Naive thymus-derived CD4-positive, alpha-beta T cell (primary cell): ENCODE measurements around the gene RNF182. TPM values are rescaled to one million over a fixed set of nuclear protein-coding genes. Genes with fewer than 3 reads are reported as not detected.

Experiments
- ATAC-seq: fragments of 150-1000 bp; cut with Tn5 transposase; 2 replicates; pipeline ENCODE4 v1.10.0; 2021; ENCODE audit warnings: mild to moderate bottlenecking, moderate library complexity
- CTCF ChIA-PET: fragments of 350-600 bp; sonication (Branson Sonifier 250); formaldehyde crosslinking; loops from one replicate; lab custom pipeline; 2021; ENCODE audit warnings: antibody characterized with exemption; lab: Charles Lee
- POLR2A ChIA-PET: fragments of 350-600 bp; sonication (Branson Sonifier 250); formaldehyde crosslinking; loops from one replicate; lab custom pipeline; 2021; ENCODE audit warnings: antibody characterized with exemption, inconsistent platforms; lab: Charles Lee
- DNase-seq, 9 donors: peaks; one replicate each; pipeline versions ENCODE4 v3.0.0 to v3.0.0-alpha.2; 2020 to 2022; ENCODE audit warnings: mixed read lengths in 1 of 9
- H3K27ac ChIP-seq: one replicate; pipeline ENCODE4 v1.7.0; 2013; ENCODE audit warnings: mild to moderate bottlenecking, low read depth, low read length, moderate library complexity
- H3K27me3 ChIP-seq, 2 donors: one replicate each; pipeline ENCODE4 v1.7.0; 2013; ENCODE audit warnings: low read length in 2 of 2, mild to moderate bottlenecking in 2 of 2, moderate library complexity in 2 of 2; ENCODE audit not compliant: control insufficient read depth in 2 of 2, insufficient read depth in 2 of 2
- H3K36me3 ChIP-seq, 3 experiments: 1 replicate in 2 of 3; 2 replicates in 1 of 3; pipeline ENCODE4 v1.7.0; 2013; ENCODE audit warnings: low read length in 3 of 3, mild to moderate bottlenecking in 3 of 3, moderate library complexity in 1 of 3; ENCODE audit not compliant: insufficient read depth in 3 of 3, control insufficient read depth in 2 of 3
- H3K4me1 ChIP-seq, 2 donors: one replicate each; pipeline ENCODE4 v1.7.0; 2013; ENCODE audit warnings: low read length in 2 of 2, mild to moderate bottlenecking in 2 of 2, moderate library complexity in 1 of 2; ENCODE audit not compliant: control insufficient read depth in 2 of 2, insufficient read depth in 2 of 2
- H3K4me3 ChIP-seq: 2 replicates; pipeline ENCODE4 v1.7.0; 2013; ENCODE audit warnings: mild to moderate bottlenecking, low read length
- H3K9me3 ChIP-seq, 3 experiments: 1 replicate in 2 of 3; 2 replicates in 1 of 3; pipeline ENCODE4 v1.7.0; 2013; ENCODE audit warnings: low read length in 3 of 3; ENCODE audit not compliant: control insufficient read depth in 2 of 3
- H3K27ac Mint-ChIP-seq, 9 donors: one replicate each; pipeline ENCODE4 v1.8.0; 2020 to 2022; ENCODE audit warnings: mixed read lengths in 9 of 9, mild to moderate bottlenecking in 8 of 9, moderate library complexity in 5 of 9, inconsistent platforms in 2 of 9
- H3K27me3 Mint-ChIP-seq, 5 donors: one replicate each; pipeline ENCODE4 v1.8.0; 2021 to 2022; ENCODE audit warnings: mixed read lengths in 5 of 5, mild to moderate bottlenecking in 1 of 5
- H3K36me3 Mint-ChIP-seq, 5 donors: one replicate each; pipeline ENCODE4 v1.8.0; 2020 to 2022; ENCODE audit warnings: mixed read lengths in 5 of 5, mild to moderate bottlenecking in 3 of 5, inconsistent platforms in 1 of 5
- H3K4me1 Mint-ChIP-seq, 7 donors: one replicate each; pipeline ENCODE4 v1.8.0; 2020 to 2022; ENCODE audit warnings: mixed read lengths in 7 of 7, mild to moderate bottlenecking in 3 of 7, inconsistent platforms in 1 of 7
- H3K4me3 Mint-ChIP-seq, 10 donors: one replicate each; pipeline ENCODE4 v1.8.0; 2020 to 2022; ENCODE audit warnings: mild to moderate bottlenecking in 10 of 10, mixed read lengths in 10 of 10, moderate library complexity in 6 of 10, inconsistent platforms in 2 of 10
- H3K9me3 Mint-ChIP-seq, 11 donors: one replicate each; pipeline ENCODE4 v1.8.0; 2020 to 2022; ENCODE audit warnings: mixed read lengths in 11 of 11, mild to moderate bottlenecking in 4 of 11, inconsistent platforms in 1 of 11, moderate library complexity in 1 of 11
- intact Hi-C, 2 donors: fragments of 100-400 bp; cut with micrococcal nuclease; formaldehyde crosslinking; loops; one replicate each; pipeline ENCODE4 v1.15.1; 2023
- polyA plus RNA-seq, 2 donors: library from polyadenylated mRNA; unstranded; fragments of 300-500 nt; fragmentation: Illumina TruSeq; gene quantifications; one replicate each; pipeline ENCODE4 v1.2.3, GENCODE V29; 2021
- total RNA-seq, 6 experiments: library from RNA in 5 of 6; stranded (reverse) in 5 of 6; gene quantifications; 1 replicate in 5 of 6; 2 replicates in 1 of 6; pipeline ENCODE4 v1.2.3 and lab custom pipeline; 2021 to 2026

Gene RNF182
- total and polyA plus RNA-seq, 7 experiments from 2014 or later = not detected

DNA sequence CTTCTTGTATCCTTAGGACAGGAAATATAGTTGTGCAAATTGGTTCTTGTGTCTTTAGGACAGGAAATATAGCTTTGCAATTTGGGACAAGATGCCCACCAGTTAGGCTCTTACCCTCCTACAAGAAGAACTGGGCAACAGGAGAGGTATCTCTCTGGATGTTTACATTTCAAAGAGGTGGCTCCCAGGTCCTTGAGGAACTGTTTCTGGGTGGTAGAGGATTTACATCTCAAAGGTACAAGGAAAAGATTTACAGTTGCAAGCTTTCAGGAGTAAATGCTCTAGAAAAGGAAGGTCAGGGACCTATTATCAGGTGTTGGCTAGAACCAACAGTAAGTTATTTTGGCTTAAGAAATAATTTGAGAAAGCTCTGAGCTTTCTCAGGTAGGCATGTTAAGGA is 19.2 kb downstream of the RNF182 start:
- Mint-ChIP-seq H3K27ac (no peak overlapping the region), H3K9me3 (peaks cover 0 to 33% (median 10%) of the 10 kb centered on the region in 11 donors), H3K27me3 (peaks cover 22 to 54% (median 48%) of the 10 kb centered on the region in 5 donors), H3K36me3 (peaks cover 0 to 10% (median 0%) of the 10 kb centered on the region in 5 donors), H3K4me1 (no peaks in the 10 kb centered on the region), H3K4me3 (no peak overlapping the region)
- Histone ChIP-seq H3K36me3 (no peaks in the 10 kb centered on the region), H3K4me1 (no peaks in the 10 kb centered on the region), H3K4me3 (no peak overlapping the region), H3K9me3 (no peaks in the 10 kb centered on the region), H3K27ac (no peak overlapping the region), H3K27me3 (no peaks in the 10 kb centered on the region)
- no peak for ATAC-seq
- POLR2A ChIA-PET = no interaction called here
- DNase-seq = no peak
- intact Hi-C loops = no loop called here
- CTCF ChIA-PET = no interaction called here

DNA sequence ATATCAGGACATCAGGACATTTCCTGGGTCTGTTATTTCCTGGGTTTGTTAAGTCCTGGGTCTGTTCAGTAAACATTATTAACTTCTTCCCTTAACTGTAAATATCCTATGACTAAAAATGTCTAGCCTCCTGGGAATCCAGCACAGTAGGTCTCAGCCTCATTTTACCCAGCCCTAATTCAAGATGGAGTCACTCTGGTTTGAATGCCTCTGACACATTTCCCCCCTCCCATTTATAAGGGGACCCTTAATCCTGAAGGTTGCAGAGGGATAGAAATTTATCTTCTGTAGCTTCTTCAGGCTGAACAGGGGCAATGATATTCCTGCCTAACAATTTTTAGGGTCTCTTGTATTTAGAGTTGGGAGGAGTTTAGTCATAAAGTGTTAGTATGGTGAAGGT is 21.8 kb downstream of the RNF182 start:
- H3K27me3 Mint-ChIP-seq = peaks cover 14 to 55% (median 45%) of the 10 kb centered on the region in 5 donors
- no peak overlapping the region for H3K4me3 ChIP-seq
- ATAC-seq = no peak
- H3K4me1 ChIP-seq = no peaks in the 10 kb centered on the region
- peaks cover 0 to 14% (median 6%) of the 10 kb centered on the region in 5 donors for H3K36me3 Mint-ChIP-seq
- H3K9me3 Mint-ChIP-seq = peaks cover 0 to 47% (median 15%) of the 10 kb centered on the region in 11 donors
- no peak overlapping the region for H3K27ac ChIP-seq
- no peak for DNase-seq
- H3K27ac Mint-ChIP-seq = no peak overlapping the region
- H3K4me1 Mint-ChIP-seq = no peaks in the 10 kb centered on the region
- POLR2A ChIA-PET = no interaction called here
- H3K27me3 ChIP-seq = no peaks in the 10 kb centered on the region
- H3K36me3 ChIP-seq = no peaks in the 10 kb centered on the region
- no peaks in the 10 kb centered on the region for H3K9me3 ChIP-seq
- intact Hi-C loops = no loop called here
- no peak overlapping the region for H3K4me3 Mint-ChIP-seq
- CTCF ChIA-PET = interaction anchor here (0.9 kb wide), 1 partner anchor 72 kb away, joined by 3 read pairs; no protein-coding TSS in a partner anchor

DNA sequence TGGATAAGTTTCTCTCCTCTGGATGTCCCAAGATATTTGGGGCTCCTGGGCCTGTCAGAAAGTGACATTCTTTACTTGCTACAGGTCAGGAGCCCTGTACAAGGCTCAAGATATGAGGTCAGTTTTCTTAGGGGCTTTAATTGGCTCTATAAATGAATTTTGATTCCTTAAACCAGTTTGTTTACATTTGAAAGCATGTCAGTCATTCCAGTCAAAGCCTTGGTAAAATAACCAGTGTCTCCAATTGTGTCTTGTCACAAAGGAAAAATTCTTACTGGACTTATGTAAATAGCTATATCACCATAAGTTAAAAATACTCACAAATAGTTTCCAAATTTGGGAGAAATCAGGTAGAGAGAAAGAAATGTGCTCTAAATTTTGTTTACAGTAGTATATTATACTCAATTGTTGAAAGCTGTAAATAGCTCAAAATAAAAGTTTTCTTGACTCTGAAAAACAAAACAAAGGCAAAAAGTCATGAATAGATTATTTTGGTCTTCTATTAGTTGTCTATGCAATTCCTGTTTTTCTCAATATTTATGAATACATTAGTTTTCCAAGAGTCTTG is 22.9 kb downstream of the RNF182 start:
- no peaks in the 10 kb centered on the region for H3K36me3 ChIP-seq
- intact Hi-C loops = no loop called here
- no peaks in the 10 kb centered on the region for H3K9me3 ChIP-seq
- no peak overlapping the region for H3K27ac ChIP-seq
- no peaks in the 10 kb centered on the region for H3K4me1 ChIP-seq
- ATAC-seq (no peak), DNase-seq (no peak)
- Mint-ChIP-seq H3K4me3 (no peak overlapping the region), H3K4me1 (no peaks in the 10 kb centered on the region), H3K36me3 (peaks cover 0 to 19% (median 6%) of the 10 kb centered on the region in 5 donors), H3K9me3 (peaks cover 0 to 40% (median 11%) of the 10 kb centered on the region in 11 donors), H3K27me3 (peaks cover 9 to 52% (median 41%) of the 10 kb centered on the region in 5 donors), H3K27ac (no peak overlapping the region)
- ChIA-PET CTCF (no interaction called here), POLR2A (no interaction called here)
- H3K27me3 ChIP-seq = no peaks in the 10 kb centered on the region
- H3K4me3 ChIP-seq = no peak overlapping the region

DNA sequence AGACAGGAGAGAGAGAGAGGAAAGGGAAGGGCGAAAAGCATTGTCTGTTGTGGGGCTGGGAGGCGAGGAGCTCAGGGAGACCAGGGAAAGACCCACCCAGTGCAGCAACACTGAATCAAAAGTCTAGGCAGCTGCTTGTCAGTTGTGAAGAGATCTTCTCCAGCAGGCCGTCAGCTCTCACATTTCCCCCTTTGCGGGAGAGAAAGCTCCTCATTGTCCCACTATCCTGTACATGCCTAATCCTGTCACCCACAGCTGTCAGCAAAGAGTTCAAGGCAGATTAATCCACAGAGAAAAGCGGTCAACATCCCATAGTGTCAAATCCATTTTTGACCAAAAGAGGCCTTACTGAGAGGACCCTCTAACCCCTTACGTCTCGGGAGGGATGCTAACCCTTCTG is 27.3 kb downstream of the RNF182 start:
- CTCF ChIA-PET = no interaction called here
- no peak for ATAC-seq
- no peak overlapping the region for H3K4me3 Mint-ChIP-seq
- H3K27me3 Mint-ChIP-seq = peaks cover 11 to 33% (median 23%) of the 10 kb centered on the region in 5 donors
- no peak for DNase-seq
- Histone ChIP-seq H3K27ac (no peak overlapping the region), H3K9me3 (no peaks in the 10 kb centered on the region), H3K4me3 (no peak overlapping the region), H3K27me3 (no peaks in the 10 kb centered on the region), H3K4me1 (no peaks in the 10 kb centered on the region), H3K36me3 (no peaks in the 10 kb centered on the region)
- intact Hi-C loops = no loop called here
- H3K9me3 Mint-ChIP-seq = peaks cover 0 to 27% (median 10%) of the 10 kb centered on the region in 11 donors
- H3K36me3 Mint-ChIP-seq = peaks cover 0 to 11% (median 6%) of the 10 kb centered on the region in 5 donors
- no peak overlapping the region for H3K27ac Mint-ChIP-seq
- POLR2A ChIA-PET = no interaction called here
- no peaks in the 10 kb centered on the region for H3K4me1 Mint-ChIP-seq

DNA sequence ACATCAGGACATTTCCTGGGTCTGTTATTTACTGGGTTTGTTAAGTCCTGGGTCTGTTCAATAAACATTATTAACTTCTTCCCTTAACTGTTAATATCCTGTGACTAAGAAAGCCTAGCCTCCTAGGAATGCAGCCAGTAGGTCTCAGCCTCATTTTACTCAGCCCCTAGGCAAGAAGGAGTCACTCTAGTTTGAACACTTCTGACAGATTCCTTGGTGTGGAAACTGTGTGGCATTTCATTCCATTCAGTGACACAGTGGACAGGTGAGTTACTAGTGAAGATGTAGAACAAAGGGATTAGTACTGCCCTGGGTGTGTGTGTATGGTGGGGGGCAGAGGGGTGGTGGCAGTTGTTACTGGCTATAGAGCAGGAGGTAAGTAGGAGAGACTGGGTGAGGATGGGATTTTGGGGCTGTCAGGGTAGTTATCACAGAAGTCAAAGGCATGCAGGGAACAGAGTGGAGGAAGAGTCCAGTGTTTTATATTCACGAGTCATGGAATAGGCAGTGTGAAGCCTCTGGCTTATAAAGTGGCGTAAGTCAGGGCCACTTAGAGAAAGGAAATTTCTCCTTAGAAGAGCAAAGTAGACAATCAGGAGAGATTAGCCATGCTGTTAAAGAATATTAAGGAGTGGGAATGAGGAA is 28.4 kb downstream of the RNF182 start:
- ATAC-seq (no peak), DNase-seq (no peak)
- Histone ChIP-seq H3K27ac (no peak overlapping the region), H3K9me3 (no peaks in the 10 kb centered on the region), H3K4me1 (no peaks in the 10 kb centered on the region), H3K4me3 (no peak overlapping the region), H3K27me3 (no peaks in the 10 kb centered on the region), H3K36me3 (no peaks in the 10 kb centered on the region)
- H3K4me1 Mint-ChIP-seq = no peaks in the 10 kb centered on the region
- POLR2A ChIA-PET = no interaction called here
- peaks cover 0 to 18% (median 4%) of the 10 kb centered on the region in 11 donors for H3K9me3 Mint-ChIP-seq
- H3K27ac Mint-ChIP-seq = no peak overlapping the region
- no peak overlapping the region for H3K4me3 Mint-ChIP-seq
- H3K36me3 Mint-ChIP-seq = peaks cover 0 to 11% (median 6%) of the 10 kb centered on the region in 5 donors
- CTCF ChIA-PET = no interaction called here
- intact Hi-C loops = no loop called here
- peaks cover 7 to 33% (median 18%) of the 10 kb centered on the region in 5 donors for H3K27me3 Mint-ChIP-seq

DNA sequence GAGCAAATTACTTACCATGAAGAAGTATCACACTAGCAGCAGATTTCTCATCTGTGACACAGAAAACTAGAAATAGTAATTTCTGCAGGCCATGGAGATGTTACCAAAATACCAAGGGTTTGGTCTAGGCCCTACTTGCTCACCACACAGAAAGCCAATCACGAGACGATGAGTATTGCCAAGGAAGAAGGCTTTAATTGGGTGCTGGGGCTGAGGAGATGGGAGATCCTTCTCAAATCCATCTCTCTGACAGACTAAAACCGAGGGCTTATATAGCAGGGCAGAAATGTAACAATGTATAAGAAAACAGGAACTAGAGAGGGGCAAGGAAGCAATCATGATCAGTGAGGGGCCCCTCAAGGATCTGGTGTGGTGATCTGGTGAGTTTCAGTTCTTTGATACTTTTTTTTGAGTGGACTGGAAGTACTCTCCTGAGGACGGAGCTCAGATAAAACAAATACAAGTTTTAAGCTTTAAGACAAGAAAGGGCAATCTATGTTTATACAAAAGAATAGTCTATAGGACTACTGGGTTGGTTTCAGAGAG is 40.9 kb downstream of the RNF182 start:
- ChIA-PET CTCF (no interaction called here), POLR2A (no interaction called here)
- H3K9me3 Mint-ChIP-seq = peaks cover 0 to 10% (median 5%) of the 10 kb centered on the region in 11 donors
- intact Hi-C loops = no loop called here
- no peaks in the 10 kb centered on the region for H3K4me1 Mint-ChIP-seq
- no peak overlapping the region for H3K4me3 Mint-ChIP-seq
- no peak overlapping the region for H3K27ac Mint-ChIP-seq
- no peaks in the 10 kb centered on the region for H3K4me1 ChIP-seq
- no peak for ATAC-seq
- no peak overlapping the region for H3K27ac ChIP-seq
- DNase-seq = no peak
- peaks cover 0 to under 1% (median 0%) of the 10 kb centered on the region in 5 donors for H3K36me3 Mint-ChIP-seq
- peaks cover 21 to 50% (median 41%) of the 10 kb centered on the region in 5 donors for H3K27me3 Mint-ChIP-seq
- no peak overlapping the region for H3K4me3 ChIP-seq
- no peaks in the 10 kb centered on the region for H3K27me3 ChIP-seq
- no peaks in the 10 kb centered on the region for H3K9me3 ChIP-seq
- no peaks in the 10 kb centered on the region for H3K36me3 ChIP-seq
